Keratinocyte (primary cell): ENCODE results near the gene PIH1D2. TPM values are rescaled to one million over a fixed set of nuclear protein-coding genes. Genes with fewer than 3 reads are reported as not detected.

ENCODE experiments used
- DNase-seq: peaks from one replicate; pipeline ENCODE4 v3.0.0-alpha.2; 2011; ENCODE audit warnings: low read depth, missing footprints, low spot score
- FAIRE-seq: peaks from 2 replicates; lab custom pipeline; 2011; peaks lifted over from hg19 to GRCh38; lab: Jason Lieb, UNC
- H2AFZ ChIP-seq: 2 replicates; pipeline ENCODE4 v1.6.0; 2012; ENCODE audit warnings: low read length, control low read depth, inconsistent platforms; ENCODE audit not compliant: control insufficient read depth
- H3K27ac ChIP-seq: 2 replicates; pipeline ENCODE4 v1.5.1; 2011; ENCODE audit warnings: low read length; ENCODE audit not compliant: control insufficient read depth, insufficient read depth
- H3K27me3 ChIP-seq: 3 replicates; pipeline ENCODE4 v1.6.0; 2011; ENCODE audit warnings: low read length; ENCODE audit not compliant: control insufficient read depth, insufficient read depth; ENCODE audit errors: extremely low read depth
- H3K36me3 ChIP-seq, 2 experiments: 2 replicates in 1 of 2; 3 replicates in 1 of 2; pipeline ENCODE4 v1.5.1; 2011; ENCODE audit warnings: low read length in 2 of 2, mild to moderate bottlenecking in 1 of 2; ENCODE audit not compliant: control insufficient read depth in 2 of 2, insufficient read depth in 2 of 2; ENCODE audit errors: extremely low read depth in 1 of 2
- H3K4me1 ChIP-seq: 3 replicates; pipeline ENCODE4 v1.5.1; 2011; ENCODE audit warnings: low read length; ENCODE audit not compliant: control insufficient read depth, insufficient read depth; ENCODE audit errors: extremely low read depth
- H3K4me2 ChIP-seq: 3 replicates; pipeline ENCODE4 v1.6.0; 2011; ENCODE audit warnings: low read depth, low read length; ENCODE audit not compliant: control insufficient read depth, insufficient read depth; ENCODE audit errors: extremely low read depth
- H3K4me3 ChIP-seq, 3 experiments: fragments of 200-600 bp in 1 of 3; sonication (generic) in 1 of 3; 2 replicates in 2 of 3; 3 replicates in 1 of 3; pipeline ENCODE4 v1.5.1; 2011 to 2016; ENCODE audit warnings: low read length in 3 of 3, mild to moderate bottlenecking in 3 of 3, control low read depth in 2 of 3, inconsistent platforms in 1 of 3, low read depth in 1 of 3, mixed read lengths in 1 of 3, mixed run types in 1 of 3, moderate library complexity in 1 of 3; ENCODE audit not compliant: control insufficient read depth in 2 of 3, insufficient read depth in 2 of 3; ENCODE audit errors: extremely low read depth in 1 of 3
- H3K79me2 ChIP-seq: 2 replicates; pipeline ENCODE4 v1.6.0; 2012; ENCODE audit warnings: low read length; ENCODE audit not compliant: control insufficient read depth, insufficient read depth
- H3K9ac ChIP-seq: 3 replicates; pipeline ENCODE4 v1.6.0; 2011; ENCODE audit warnings: low read length; ENCODE audit not compliant: control insufficient read depth, insufficient read depth; ENCODE audit errors: extremely low read depth
- H3K9me1 ChIP-seq: 3 replicates; pipeline ENCODE4 v1.6.0; 2011; ENCODE audit warnings: low read length; ENCODE audit not compliant: control insufficient read depth, insufficient read depth; ENCODE audit errors: extremely low read depth
- H3K9me3 ChIP-seq: 2 replicates; pipeline ENCODE4 v1.5.1; 2012; ENCODE audit warnings: low read depth, low read length; ENCODE audit not compliant: control insufficient read depth
- H4K20me1 ChIP-seq: 3 replicates; pipeline ENCODE4 v1.6.0; 2011; ENCODE audit warnings: low read length; ENCODE audit not compliant: control insufficient read depth, insufficient read depth; ENCODE audit errors: extremely low read depth
- CTCF ChIP-seq, 3 experiments: IDR thresholded peaks in 1 of 3; conservative IDR thresholded peaks in 1 of 3; optimal IDR thresholded peaks in 1 of 3; 2 replicates in 2 of 3; 3 replicates in 1 of 3; pipeline versions ENCODE3 to v1.5.1; 2011; ENCODE audit warnings: low read length in 3 of 3, mild to moderate bottlenecking in 3 of 3, moderate library complexity in 2 of 3, control low read depth in 1 of 3, inconsistent platforms in 1 of 3; ENCODE audit not compliant: insufficient read depth in 2 of 3; ENCODE audit errors: extremely low read depth in 1 of 3
- EZH2 ChIP-seq: IDR thresholded peaks from one replicate; pipeline ENCODE4 v1.6.1; 2012; ENCODE audit warnings: inconsistent platforms, mild to moderate bottlenecking, low read length, moderate library complexity
- dilution Hi-C: fragments of 300-500 bp; cut with MboI; formaldehyde crosslinking; loops from one replicate; pipeline ENCODE4 v1.7.0; 2020; ENCODE audit warnings: low sequenced_read_pairs; ENCODE audit not compliant: extremely low pct_ligation_motif_present
- polyA plus RNA-seq, 5 experiments: library from polyadenylated mRNA; depleted of rRNA in 3 of 5; stranded (reverse) in 3 of 5; stranded (forward) in 1 of 5; unstranded in 1 of 5; fragments of >200 nt; gene quantifications; 1 replicate in 1 of 5; 2 replicates in 3 of 5; 3 replicates in 1 of 5; pipeline versions ENCODE4 v1.2.1 to v1.2.3, GENCODE V29; 2011 to 2012; ENCODE audit warnings: missing spikeins in 2 of 5, low read depth in 1 of 5, low replicate concordance in 1 of 5
- small RNA-seq, 3 experiments: library from RNA; depleted of rRNA; stranded (forward); fragments of <200 nt; gene quantifications; one replicate each; pipeline ENCODE3, GENCODE V24; 2012; ENCODE audit warnings: low read depth in 3 of 3, low replicate concordance in 1 of 3; ENCODE audit not compliant: insufficient read length in 3 of 3

Gene PIH1D2
- polyA plus RNA-seq, 1 donor (not counting 4 experiments of a cell fraction or from before 2014, with no cell fraction given), result 1.9 TPM

- no peak overlapping the region for H3K27ac ChIP-seq
- no peaks in the 10 kb centered on the region for H3K79me2 ChIP-seq
- no peak overlapping the region for H3K4me2 ChIP-seq
- TF ChIP-seq CTCF (optimal IDR thresholded peaks at IDR 0.05 in 1 of 3, IDR thresholded peaks at IDR 0.05 in 1 of 3, conservative IDR thresholded peaks at IDR 0.05 in 1 of 3; ENCODE audit: extremely low read depth in 1 of 3, insufficient read depth in 2 of 3, low read length in 3 of 3) (no peak), EZH2 (no peak)
- no peak overlapping the region for H3K4me3 ChIP-seq
- no peak overlapping the region for H2AFZ ChIP-seq
- no peak for DNase-seq
- H3K27me3 ChIP-seq, result no peaks in the 10 kb centered on the region
- H3K36me3 ChIP-seq, result peaks cover 0 to 2% of the 10 kb centered on the region in 2 experiments
- no peaks in the 10 kb centered on the region for H3K9me1 ChIP-seq
- no peaks in the 10 kb centered on the region for H3K9me3 ChIP-seq
- H3K9ac ChIP-seq, result no peak overlapping the region
- no peaks in the 10 kb centered on the region for H4K20me1 ChIP-seq
- peaks cover 2% of the 10 kb centered on the region for H3K4me1 ChIP-seq
- dilution Hi-C loops, result no loop called here
- no peak for FAIRE-seq
These were observed 54.8 kb downstream of the PIH1D2 start for GRCh38 chr11:112019066-112019465.

Small RNA genes within 50 kb of the gene (small RNA-seq; reads per million reads assigned to genes)
- gene AP000907.3, result 0 reads per million in 3 experiments
- gene RNU6-893P, result 0 reads per million in 3 experiments

Other genes starting within 250 kb of the PIH1D2 start
- gene ALG9, start 202.4 kb downstream of the PIH1D2 start, polyA plus RNA-seq, result 23.4 to 34.4 TPM (median 27.2 TPM) in 3 replicates
- gene FDXACB1, start 194.9 kb downstream of the PIH1D2 start, polyA plus RNA-seq, result 2.2 to 3.5 TPM (median 2.9 TPM) in 3 replicates
- 33.0 to 63.8 TPM (median 58.9 TPM) in 3 replicates for gene CFAP68, start 194.5 kb downstream of the PIH1D2 start, polyA plus RNA-seq
- 7.4 to 47.9 TPM (median 11.0 TPM) in 3 replicates for gene CRYAB, start 162.2 kb downstream of the PIH1D2 start, polyA plus RNA-seq
- gene HSPB2, start 161.3 kb downstream of the PIH1D2 start, polyA plus RNA-seq, result 0.08 to 0.98 TPM (median 0.22 TPM) in 3 replicates
- 2.9 to 5.5 TPM (median 3.5 TPM) in 3 replicates for gene C11orf52, start 155.1 kb downstream of the PIH1D2 start, polyA plus RNA-seq
- gene DIXDC1, start 136.7 kb downstream of the PIH1D2 start, polyA plus RNA-seq, result 5.9 to 13.2 TPM (median 7.8 TPM) in 3 replicates
- 23.3 to 41.9 TPM (median 40.2 TPM) in 3 replicates for gene DLAT, start 48.6 kb downstream of the PIH1D2 start, polyA plus RNA-seq
- 13.1 to 23.3 TPM (median 18.9 TPM) in 3 replicates for gene NKAPD1, start 282 bp upstream of the PIH1D2 start, polyA plus RNA-seq
- gene TIMM8B, start 12.7 kb upstream of the PIH1D2 start, polyA plus RNA-seq, result 91.7 to 151 TPM (median 126 TPM) in 3 replicates
- gene SDHD, start 12.9 kb upstream of the PIH1D2 start, polyA plus RNA-seq, result 101 to 126 TPM (median 121 TPM) in 3 replicates
- 117 to 205 TPM (median 161 TPM) in 3 replicates for gene IL18, start 90.1 kb upstream of the PIH1D2 start, polyA plus RNA-seq
- not detected in 3 replicates for gene TEX12, start 93.4 kb upstream of the PIH1D2 start, polyA plus RNA-seq
- gene BCO2, start 101.5 kb upstream of the PIH1D2 start, polyA plus RNA-seq, result 0.37 to 0.51 TPM (median 0.40 TPM) in 3 replicates
- 37.8 to 72.5 TPM (median 43.7 TPM) in 3 replicates for gene PTS, start 152.4 kb upstream of the PIH1D2 start, polyA plus RNA-seq
- gene PLET1, start 186.8 kb upstream of the PIH1D2 start, polyA plus RNA-seq, result 0.05 TPM in 1 of 3 replicates, not detected in the others